GM18499 (cell line): ENCODE results near the gene XPO5.
"Not testable (repeated sequence)": the region's sequence is repeated elsewhere in the genome, so short reads cannot be mapped to it uniquely, and the experiment has no call there.

Experiments
- ATAC-seq: cut with Tn5 transposase; IDR thresholded peaks from one replicate; pipeline ENCODE4 v1.9.1; 2021; ENCODE audit warnings: moderate number of reproducible peaks; ENCODE audit not compliant: insufficient read depth, unreplicated experiment

XPO5 gene

DNA sequence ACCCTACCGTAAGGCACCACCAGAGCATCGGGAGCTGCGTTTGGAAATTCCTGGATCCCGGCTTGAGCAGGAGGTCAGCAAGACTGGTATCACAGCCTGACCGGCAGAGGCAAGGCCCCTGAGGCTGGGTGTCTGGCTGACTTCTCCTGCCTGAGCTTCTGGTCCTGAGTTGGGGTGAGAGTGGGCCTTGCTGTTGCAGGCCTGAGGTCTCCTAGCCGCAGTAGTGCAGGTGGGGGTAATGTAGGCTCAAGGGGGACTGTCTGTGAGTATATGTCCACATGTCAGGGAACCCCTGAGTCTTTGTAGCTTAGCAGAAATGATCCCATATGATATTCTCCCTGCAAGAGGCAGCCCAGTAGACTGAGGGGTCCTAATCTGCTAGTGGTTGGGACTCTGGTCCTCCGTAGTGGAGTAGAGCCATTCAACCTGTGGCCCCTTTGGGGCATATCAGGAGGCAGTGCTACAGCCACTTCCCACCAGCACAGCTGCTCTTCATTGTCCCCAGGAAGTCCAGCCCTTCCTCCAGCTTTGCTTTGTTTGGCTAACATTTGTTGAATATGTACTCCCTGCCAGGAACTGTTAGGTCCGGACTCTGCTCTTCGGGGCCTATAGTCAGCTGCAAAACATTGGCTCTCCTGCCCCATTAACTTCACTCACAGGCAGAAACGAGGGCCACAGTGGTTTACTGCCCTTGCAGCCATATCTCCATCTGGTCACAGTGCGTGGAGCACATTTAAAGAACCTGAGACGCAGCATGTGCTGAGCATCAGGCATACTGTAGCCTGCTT is 76.6 kb downstream of the XPO5 start:
- no peak for ATAC-seq

DNA sequence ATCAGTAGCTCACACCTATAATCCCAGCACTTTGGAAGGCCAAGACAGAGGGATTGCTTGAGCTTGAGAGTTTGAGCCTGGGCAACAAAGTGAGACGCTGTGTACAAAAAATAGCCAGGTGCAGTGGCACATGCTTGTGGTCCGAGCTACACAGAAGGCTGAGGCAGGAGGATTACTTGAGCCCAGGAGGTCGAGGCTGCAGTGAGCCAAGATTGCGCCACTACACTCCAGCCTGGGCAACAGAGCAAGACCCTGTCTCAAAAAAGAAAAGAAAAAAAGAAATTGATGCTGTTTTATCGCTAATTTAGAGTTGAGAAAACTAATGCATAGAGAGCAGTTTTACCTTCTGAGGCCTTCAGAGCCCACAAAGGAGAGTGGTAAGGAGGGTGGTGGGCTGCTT is 77.5 kb downstream of the XPO5 start:
- ATAC-seq, result not testable (repeated sequence)

DNA sequence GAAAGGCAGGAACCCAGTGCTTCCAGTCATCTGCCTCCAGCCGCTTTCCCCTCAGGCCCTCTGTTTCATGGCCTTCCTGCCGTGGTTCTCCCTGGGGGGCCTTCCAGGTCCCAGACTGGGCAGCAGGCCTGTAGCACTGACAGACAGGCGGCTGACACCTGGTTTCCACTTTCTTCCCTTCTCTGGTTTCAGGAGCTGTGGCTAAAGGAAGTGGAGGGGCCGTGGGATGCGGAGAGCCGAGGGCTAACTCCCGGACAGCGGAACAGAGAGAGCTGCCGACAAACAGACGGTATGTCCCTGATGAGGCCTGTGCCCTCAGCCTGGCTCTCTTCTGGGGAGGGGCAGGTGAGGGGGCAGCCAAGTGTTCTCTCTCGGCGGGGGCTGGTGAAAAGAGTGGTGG is 78.1 kb downstream of the XPO5 start:
- ATAC-seq, result no peak

DNA sequence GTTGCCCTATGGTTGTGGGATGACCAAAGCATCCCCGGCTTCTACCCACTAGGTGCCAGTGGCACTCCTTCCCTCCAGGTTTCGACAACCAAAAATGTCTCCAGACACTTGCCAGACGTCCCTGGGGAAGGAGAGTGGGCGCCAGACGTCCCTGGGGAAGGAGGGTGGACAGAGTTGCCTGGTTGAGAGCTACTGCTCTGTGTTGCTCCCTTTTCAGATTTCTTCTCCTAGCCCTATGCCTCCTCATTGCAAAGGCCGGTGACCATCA is 78.8 kb downstream of the XPO5 start:
- no peak for ATAC-seq

DNA sequence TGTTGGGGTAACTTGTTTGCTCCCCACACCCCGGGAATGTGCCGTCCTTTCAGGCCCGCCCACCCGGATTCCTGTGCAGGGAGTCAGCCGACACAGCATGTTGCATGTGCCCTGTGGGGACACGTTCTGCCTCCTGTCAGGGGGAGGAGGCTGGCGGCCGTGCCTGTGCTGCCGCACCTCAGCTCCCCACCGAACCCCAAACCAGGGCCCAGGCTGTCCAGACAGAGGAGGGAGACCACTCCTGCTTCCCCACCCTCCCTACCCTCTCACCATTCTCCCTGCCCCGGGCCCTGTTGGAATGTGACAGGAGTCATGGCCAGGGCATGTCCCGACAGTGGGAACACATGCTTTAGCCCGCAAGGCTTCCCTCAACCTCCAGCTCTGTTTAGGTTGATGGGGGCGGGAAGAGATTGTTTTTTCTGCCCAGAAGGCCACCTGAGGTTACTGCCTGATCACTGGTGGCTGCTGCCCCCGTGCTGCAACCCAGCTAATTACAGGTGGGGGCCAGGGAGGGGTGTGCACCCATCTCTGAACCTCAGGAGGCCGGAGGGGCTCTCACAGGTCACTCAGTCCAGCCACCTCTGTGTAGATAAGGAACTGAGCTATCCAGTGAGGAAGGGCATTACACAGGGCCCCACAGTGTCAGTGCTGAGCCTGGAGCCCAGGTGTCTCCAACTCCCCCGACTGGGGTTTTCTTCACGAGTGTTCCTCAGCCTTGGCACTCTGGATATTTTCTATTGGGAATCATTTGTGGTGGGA is 79.3 kb downstream of the XPO5 start:
- ATAC-seq, result no peak

DNA sequence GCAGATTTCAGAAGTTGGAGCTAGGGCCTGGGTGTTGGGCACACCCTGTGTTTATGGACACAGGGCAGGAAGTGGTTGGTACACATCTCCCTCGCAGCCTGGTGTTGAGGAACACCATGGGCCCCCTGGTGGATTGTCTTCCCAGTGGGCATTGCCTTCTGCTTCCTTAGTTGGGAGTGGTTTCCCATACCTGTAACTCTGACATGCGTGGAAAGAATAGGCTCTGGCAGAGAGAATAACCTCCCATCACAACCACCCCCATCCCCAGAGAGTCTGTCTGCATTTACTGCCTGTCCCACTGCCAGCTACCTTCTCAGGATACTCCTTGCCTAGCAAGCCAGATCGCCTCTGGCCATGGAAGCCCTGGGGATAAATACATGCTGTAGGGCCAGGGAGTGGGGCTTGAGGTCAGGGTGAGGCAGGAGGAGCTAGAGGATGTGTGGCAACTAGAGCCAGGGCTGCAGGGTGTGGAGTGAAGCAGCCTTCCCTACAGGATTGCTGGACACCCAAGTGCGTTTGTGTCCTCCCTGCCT is 80.4 kb downstream of the XPO5 start:
- ATAC-seq, result no peak

DNA sequence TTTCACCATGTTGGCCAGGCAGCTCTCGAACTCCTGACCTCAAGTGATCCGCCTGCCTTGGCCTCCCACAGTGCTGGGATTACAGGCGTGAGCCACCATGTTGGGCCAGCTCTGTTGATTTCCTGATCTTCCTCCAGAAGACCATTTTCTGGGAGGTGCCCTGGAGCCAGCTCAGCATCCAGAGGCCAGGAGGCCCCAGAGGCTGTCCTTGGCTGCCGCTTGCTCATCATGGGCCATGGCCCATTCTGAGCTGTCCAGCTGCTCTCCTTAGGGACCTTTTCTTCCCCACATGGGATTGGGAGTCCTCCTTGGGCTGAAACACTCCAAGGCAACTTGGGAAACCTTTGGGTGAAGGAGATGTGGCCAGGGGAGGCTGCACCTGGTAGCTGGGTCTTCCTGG is 81.1 kb downstream of the XPO5 start:
- no peak for ATAC-seq

DNA sequence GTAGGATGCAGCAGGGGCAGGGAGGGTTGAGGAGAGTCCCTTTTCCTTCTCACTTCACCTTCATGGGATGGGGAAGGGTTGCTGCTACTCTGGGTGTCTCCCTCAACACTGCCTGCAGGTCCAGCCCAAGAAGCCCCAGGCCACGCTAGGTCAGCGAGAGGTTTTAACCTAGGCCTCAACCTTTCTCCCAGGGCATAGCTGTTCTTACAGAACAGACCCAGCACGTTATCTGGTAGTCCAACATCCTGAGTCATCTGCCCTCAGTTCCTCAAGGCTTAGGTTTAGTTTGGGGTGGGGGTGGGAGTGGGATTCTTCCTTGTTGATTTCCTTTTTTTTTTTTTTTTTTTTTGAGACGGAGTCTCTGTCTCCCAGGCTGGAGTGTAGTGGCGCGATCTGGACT is 81.5 kb downstream of the XPO5 start:
- no peak for ATAC-seq

DNA sequence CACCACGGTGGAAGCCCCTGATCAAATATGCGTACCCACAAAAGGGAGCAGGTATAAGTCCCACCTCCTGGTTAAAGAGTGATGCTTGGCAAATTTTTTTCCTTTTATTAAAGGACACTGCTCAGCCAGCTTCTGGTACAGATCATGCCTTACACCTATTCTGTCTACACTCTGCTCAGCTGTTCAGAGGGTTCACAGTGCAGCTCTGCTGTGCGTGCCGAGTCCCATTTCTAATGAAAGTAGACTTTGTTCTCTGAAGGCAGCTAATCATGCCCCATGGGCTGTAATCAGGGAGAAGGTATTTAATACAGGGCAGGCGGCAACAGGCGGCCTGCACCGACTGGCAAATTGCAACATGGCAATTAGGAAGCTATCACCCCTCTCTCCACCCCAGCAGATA is 82.0 kb downstream of the XPO5 start:
- no peak for ATAC-seq

DNA sequence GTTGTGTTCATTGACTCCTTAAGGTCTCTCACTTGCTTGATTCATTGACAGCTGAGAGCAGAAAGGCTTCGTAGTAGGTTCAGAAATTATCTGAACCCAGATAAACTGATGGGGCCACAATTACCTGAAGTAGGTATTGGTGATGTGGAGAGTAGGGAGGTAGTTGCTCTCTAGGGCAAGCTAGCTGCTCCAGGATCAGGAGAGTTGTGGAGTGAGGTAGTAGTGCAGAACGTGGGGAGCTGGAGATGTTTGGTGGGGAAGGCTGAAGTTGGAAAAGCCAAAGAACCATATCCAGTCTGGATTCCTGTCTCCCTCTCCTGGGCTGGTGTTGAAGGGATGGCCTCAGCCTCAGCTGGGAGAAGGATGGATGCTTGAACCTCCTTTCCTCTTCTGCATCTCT is 82.6 kb downstream of the XPO5 start:
- no peak for ATAC-seq

DNA sequence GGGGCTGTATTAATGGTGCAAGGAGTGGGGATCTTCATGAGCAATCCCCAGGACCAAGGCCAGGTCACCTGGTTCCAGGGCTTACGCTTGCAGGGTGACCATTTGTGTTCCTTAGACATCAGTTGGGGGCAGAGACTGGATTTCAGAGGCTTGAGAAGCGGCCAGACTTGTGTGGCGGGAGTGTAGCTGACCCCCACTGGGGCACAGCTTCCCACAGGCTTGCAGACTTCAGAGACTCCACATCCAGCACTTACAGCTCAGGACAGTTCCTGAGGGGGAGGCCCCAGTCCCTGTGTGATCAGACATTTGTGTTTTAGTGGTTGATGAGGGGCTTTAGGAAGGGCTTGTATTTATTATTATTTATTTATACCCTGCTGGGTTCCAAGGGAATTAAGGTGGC is 83.2 kb downstream of the XPO5 start:
- no peak for ATAC-seq

DNA sequence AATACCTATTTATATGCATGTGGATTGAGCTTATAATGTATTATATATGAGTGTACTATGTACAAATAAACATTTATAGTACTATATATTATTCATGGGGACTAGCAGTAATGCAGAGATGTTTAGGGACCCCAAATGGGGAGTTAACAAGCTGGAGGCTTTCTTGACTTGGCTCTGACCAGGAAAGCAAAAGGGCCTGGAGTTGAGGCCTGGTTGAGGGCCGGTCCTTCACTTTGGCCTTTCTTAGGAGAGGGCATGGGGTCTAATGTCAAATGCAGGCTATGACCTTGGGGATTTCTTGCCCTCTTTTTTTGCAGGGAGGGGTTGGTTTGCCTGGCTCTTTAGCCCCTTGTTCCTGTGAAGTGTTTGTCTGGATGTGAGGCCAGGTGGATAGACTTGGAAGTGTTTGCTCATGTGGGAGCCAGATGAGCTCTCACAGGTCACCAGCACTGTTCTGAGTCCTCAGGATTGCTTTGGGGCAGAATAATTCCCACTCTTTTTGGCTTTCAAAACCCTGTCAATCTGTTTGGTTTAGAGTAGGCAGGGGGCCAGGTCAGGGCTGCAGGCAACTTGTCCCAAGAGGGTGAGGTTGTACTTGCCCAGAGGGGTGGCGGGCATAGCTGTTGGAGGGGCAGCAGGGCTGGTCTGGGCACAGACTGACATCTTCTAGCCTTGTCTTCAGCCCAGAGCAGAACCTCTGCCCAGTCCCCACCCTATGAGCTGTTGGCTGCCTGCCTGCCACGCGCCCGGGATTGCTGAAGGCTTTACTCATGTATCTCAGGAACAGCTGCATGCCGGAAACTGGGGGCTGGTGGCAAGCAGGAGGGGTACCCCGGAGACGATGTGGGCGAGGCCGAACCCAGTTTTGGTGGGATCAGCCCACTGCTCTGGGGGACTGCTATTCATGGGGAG is 83.8 kb downstream of the XPO5 start:
- no peak for ATAC-seq

DNA sequence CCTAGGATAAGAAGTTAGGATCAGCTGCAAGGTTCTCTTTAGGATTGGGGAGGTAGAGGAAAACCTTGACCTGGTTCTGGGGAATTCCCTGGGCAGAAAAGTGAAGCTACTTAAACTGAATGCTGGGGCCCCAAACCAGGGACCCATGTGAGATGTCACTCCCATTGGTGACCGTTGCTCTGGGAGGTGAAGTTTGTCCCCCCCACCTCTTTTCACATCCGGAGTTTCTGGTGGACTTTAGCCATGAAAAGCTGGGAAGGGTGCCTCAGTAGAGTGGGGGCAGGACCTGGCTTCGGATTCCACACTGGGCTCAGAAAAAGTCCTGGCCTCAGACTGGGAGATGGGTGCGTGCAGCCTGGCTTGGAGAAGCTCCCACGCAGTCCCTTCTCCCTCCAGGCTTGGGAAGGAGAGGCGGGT is 85.3 kb downstream of the XPO5 start:
- ATAC-seq, result no peak

DNA sequence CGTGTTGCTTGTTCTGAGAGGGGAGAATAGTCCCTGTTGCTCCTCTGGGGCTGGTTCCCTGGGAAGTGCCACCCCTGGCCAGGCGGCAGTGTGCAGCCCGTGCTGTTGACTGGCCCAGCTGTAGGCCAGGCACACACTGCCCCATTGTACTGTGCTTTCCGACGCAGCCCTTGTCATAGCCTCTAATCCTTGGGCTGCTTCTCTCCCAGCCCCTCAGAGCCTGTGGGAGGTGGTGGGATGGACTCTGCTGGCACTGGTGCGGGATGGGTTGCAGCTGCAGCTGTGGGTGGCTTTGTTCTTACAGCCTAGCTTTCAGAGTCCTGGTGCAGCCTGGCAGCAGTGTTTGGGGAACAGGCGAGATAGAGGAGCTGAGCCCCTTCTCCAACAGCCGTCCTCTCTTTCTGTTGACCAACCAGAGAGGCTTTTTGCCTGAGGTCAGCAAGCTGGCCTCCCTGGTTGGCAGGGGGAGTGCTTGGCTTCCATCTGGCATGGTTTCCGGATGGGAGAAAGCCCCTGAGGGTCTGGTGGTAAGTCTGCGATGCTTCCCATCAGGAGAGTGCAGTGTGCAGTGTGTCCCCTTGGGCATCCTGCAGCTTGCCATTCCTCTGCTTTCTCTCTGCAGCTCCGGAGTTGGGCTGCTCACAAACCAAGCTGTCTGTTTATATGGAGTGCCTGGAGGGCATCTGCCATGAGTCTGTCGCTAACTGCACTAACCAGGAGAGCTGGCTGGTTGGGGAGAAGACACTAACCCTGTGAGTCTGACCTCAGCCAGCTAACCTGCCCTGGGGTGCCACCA is 86.4 kb downstream of the XPO5 start:
- ATAC-seq, result no peak

DNA sequence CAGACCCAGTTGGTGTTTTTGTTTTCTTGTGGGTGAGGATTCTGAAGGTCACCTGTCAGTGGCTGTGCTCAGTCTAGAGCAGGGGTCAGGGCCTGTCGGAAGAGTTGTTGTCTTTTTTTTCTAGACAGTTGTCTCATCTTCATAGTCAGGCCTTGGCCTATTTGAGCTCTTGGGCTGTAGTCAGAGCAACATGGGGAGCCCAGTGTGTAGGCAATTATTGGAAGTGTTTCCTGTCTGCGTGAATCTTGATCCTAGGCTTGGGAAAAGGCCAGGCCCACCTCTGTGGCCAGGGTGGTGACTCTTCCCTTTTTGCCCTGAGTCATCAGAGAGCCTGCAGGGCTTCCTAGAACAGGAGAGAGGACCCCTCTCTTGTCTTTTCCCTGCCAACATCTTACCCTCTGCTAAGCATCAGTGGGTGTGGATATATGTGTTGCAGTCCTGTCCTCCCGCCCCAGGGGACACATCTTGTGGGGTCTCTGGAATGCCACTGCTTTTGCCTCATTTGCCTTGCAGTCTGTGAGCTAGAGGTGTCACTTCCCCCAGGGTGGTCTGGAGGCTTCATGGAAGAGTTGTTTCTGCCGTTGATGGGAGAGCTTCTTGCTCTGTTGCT is 87.1 kb downstream of the XPO5 start:
- no peak for ATAC-seq

DNA sequence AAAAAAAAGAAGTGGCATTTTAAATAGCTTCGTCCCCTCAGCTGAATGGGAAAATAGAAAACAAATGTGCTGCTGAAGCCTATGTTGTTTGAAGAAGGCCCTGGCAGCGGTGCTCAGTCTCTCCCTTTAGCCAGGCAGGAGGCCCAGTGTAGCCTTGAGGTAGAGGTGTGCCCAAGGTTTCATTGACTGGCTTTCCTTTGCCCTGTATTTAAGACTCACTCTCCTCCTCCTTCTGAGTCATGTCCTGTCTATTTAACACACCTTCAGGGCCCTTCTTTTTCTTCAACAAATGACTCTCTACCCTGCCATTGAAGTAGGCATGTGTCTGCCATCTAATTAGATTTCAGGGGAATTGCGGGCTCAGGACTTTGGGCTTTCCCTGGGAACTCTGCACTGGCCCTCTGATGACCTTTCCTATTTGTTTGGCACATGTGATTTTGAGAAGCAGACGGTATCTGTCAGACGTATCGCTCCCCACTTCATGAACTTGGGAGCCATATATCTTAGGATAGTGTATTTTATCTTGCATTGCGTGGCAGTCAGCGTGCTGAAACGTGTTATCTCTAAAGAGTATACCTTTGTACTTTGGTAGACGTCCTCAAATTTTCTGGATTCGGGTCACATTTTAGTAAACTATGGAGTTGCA is 94.1 kb downstream of the XPO5 start:
- no peak for ATAC-seq

DNA sequence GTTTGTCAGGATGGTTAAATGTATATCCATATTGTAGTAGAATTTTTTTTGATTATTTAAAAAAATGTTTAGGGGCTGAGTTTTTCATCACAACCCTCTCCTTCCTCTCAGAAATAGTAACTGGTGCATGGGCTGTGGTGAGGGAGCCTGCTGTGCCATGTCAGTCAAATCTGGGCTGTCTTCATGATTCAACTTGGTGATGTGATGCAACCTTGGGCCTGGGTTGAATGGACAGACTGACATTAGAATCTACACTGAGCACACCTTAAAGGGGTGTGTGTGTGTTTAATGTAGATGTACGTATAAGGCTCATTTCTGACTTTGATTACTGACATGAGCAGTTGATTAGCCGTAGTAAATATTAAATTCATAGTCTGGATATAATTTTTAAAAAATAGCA is 94.8 kb downstream of the XPO5 start:
- no peak for ATAC-seq

DNA sequence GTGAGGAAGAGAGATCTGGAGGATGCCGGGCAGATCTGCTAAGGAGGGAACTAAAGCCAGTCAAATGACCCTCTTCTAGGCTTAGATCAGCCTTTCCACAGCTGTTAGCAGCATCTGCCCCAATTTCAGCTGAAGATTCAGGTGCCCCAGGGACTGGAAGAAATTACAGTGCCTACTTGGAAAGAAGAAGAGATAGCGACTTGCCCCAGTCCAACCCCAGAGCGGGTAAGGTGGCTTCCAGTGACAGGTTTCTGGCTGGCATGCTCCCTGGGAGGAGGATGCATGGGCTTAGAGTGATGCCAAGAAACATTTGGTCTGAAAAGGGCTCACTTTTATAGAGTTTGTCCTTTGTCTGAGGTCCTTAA is 97.8 kb downstream of the XPO5 start:
- ATAC-seq, result no peak
